Fibroblast of mammary gland (primary cell): ENCODE results near the gene SLC2A9.

Experiments
- DNase-seq: peaks from one replicate; pipeline ENCODE4 v3.0.0-alpha.2; 2010; ENCODE audit warnings: low read depth
- H3K4me3 ChIP-seq: 2 replicates; pipeline ENCODE4 v1.5.1; 2011; ENCODE audit warnings: low read depth, mild to moderate bottlenecking, low read length, moderate library complexity; ENCODE audit not compliant: control insufficient read depth
- CTCF ChIP-seq: conservative IDR thresholded peaks from 2 replicates; pipeline ENCODE4 v1.5.1; 2011; ENCODE audit warnings: low read depth, low read length, inconsistent platforms; ENCODE audit not compliant: control insufficient read depth, insufficient read depth

SLC2A9 gene

GRCh38 chr4:9866931-9867330, 154.4 kb downstream of the SLC2A9 start:
- DNase-seq, result no peak
- H3K4me3 ChIP-seq, result no peak overlapping the region
- no peak for TF ChIP-seq CTCF

DNA sequence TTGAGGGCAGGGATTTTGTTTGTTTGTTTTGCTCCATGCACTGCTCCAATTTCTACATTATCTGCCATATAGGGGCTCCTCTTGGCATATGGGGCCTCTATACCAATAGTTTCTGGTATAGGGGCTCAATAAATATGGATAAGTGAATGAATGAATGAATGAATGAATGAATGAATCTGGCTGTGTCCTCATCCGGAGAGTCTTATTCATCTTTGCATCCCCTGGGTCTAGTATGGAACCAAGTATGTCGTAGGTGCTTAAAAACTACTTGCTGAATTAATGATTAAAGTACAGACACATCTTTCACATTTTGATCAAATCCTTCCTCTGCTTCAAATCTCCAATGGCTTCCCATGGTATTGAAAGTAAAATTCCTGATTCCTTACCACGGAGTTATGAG, 159.7 kb downstream of the SLC2A9 start:
- no peak for DNase-seq

GRCh38 chr4:9859810-9860209, 161.5 kb downstream of the SLC2A9 start:
- no peak overlapping the region for H3K4me3 ChIP-seq
- no peak for TF ChIP-seq CTCF
- DNase-seq, result no peak

More for the DNA sequence above, 159.7 kb downstream of the SLC2A9 start:
- TF ChIP-seq CTCF, result no peak
- H3K4me3 ChIP-seq, result no peak overlapping the region

GRCh38 chr4:9849538-9849920, 171.8 kb downstream of the SLC2A9 start:
- no peak for TF ChIP-seq CTCF
- H3K4me3 ChIP-seq, result no peak overlapping the region
- DNase-seq, result no peak

GRCh38 chr4:9847968-9848748, 173.1 kb downstream of the SLC2A9 start:
- TF ChIP-seq CTCF, result no peak
- DNase-seq, result no peak
- H3K4me3 ChIP-seq, result no peak overlapping the region

DNA sequence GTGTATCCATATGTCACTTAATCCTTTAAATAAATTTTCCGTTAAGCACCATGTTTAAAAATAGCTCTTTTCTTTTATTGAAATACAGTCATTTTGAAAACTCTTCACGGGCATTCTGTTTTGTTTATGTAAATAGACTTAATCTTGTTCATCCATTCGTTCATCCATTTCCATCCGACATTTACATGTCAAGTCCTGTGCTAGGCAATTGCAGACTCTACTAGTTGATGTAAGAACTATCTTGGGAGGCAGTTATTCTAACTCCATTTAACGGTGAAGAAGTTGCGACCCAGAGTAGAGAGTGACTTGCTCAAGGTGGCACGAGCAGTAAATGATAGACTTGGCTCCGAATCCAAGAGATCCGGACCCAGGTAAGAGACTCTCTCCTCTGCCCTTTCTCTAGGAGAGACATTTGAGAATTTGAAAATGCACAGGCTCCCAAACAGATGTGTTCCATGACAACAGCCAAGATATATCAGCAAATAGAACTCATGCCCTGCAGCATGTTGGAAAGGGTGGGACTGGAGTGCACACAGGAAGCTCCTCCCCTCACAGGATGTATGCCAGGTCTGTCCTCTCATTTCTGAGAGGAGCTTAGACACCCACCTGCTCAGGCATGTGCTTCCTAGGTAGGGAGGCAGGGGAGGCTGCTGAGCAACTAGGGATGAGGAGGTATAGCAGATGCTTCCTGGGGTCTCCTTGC, 175.4 kb downstream of the SLC2A9 start:
- TF ChIP-seq CTCF, result no peak
- H3K4me3 ChIP-seq, result no peak overlapping the region
- DNase-seq, result no peak
